HG03045 (cell line): ENCODE results near the gene KRTAP4-9.
"Not testable (repeated sequence)": the region's sequence is repeated elsewhere in the genome, so short reads cannot be mapped to it uniquely, and the experiment has no call there.

Experiments used
- ATAC-seq: cut with Tn5 transposase; IDR thresholded peaks from one replicate; pipeline ENCODE4 v1.9.1; 2021; ENCODE audit warnings: mild to moderate bottlenecking, moderate library complexity; ENCODE audit not compliant: unreplicated experiment

KRTAP4-9 gene

DNA sequence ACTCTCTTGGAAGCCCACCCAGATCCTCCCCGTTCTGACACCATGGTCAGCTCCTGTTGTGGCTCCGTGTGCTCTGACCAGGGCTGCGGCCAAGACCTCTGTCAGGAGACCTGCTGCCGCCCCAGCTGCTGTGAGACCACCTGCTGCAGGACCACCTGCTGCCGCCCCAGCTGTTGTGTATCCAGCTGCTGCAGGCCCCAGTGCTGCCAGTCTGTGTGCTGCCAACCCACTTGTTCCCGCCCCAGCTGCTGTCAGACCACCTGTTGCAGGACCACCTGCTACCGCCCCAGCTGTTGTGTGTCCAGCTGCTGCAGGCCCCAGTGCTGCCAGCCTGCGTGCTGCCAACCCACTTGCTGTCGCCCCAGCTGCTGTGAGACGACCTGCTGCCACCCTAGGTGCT is at the start of gene KRTAP4-9:
Gene KRTAP4-9 (plus strand): TSS at position 43 of the 400 bp plus-strand sequence. CDS start 0 bp downstream, at position 43.
- not testable (repeated sequence) for ATAC-seq

DNA sequence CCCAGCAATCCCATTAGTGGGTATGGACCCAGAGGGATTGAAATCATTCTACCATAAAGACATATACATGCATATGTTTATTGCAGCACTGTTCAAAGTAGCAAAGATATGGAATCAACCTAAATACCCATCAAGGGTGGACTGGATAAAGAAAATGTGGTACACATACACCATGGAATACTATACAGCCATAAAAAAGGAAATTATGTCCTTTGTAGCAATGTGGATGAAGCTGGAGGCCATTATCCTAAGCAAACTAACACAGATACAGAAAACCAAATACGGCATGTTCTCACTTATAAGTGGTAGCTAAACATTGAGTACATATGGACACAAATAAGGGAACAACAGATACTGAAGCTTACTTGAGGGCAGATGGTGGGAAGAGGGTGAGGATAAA is 47.6 kb upstream of the KRTAP4-9 start:
- ATAC-seq = no peak

DNA sequence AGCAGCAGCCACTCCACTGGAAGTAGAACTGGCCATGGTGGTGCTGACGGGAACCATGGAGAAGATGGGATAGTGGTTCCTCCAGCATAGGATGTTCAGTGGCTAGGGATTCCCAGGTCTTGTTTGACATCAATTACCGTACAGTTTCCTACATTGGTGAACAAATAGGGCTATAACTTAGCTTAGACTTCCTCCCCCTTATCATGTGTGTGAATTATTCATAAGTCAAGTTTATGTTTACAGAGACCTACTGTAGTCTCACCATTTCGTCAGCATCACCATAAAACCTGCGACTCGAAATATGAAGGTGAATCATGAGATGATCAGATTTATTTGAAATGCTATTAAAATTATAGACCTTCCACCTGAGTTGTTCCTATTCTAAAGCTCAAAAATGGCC is 46.4 kb upstream of the KRTAP4-9 start:
- no peak for ATAC-seq

DNA sequence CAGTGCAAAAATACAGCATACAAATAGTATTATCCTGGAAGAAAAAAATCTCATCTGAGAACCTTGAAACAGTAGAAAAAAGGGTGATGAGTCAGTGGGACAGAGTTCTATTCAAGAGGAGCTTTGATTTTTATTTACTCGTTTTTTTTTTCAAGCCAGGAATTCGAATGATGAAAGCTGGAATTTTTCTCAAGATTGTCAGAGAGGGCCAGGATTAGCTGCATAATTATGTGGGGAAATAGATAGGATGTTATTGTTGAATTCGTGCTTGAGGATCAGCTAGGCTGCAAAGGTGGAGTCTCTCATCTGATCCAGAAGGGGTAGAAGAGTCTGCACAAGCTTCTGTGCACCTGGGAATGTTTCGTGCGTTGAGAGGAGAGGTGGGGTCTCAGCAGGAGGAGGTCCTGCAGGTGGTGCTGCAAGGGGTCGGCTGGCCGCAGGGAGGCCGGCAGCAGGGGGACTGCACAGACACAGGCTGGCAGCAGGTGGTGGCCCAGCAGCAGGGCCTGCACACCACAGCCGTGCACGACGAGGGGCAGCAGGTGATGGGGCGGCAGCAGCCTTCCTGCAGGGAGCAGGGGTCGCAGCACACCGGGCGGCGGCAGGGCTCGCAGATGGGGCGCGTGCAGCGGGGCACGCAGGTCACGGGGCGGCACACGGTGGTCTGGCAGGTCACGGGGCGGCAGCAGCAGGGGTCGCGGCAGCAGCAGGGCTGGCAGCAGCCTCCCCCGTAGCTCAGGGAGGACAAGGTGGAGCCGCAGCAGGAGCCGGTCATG is 45.7 kb upstream of the KRTAP4-9 start:
- ATAC-seq = not testable (repeated sequence)

DNA sequence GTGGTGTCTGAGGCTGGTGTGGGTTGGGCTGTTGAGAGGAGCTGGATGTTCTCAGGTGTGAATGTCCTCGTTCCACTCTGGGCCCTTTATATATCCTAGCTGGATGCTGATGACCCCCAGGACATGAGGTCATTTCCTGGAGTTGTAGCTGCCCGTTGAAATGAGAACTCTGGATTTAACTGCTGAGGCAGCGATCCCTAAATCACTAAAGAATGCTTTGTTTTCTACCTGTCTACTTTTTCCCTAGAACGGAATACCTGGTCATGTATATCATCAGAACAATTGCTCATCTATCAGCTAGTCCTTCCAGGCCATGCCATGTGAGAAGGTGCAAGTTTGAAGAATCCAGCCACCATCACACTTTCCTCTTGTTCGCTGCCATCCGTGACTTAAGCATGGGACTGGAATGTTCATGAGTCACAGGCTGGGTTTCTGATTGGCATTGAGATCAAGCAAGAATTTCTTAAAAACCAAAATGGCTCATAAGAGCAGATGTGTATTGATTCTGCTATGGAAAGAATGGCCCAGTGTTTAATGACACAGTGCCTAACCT is 45.1 kb upstream of the KRTAP4-9 start, which contains the start of gene KRTAP2-3:
Gene KRTAP2-3 (minus strand): TSS at position 63 of the 553 bp plus-strand sequence. CDS start 64 bp downstream, outside the sequence.
- ATAC-seq = no peak

DNA sequence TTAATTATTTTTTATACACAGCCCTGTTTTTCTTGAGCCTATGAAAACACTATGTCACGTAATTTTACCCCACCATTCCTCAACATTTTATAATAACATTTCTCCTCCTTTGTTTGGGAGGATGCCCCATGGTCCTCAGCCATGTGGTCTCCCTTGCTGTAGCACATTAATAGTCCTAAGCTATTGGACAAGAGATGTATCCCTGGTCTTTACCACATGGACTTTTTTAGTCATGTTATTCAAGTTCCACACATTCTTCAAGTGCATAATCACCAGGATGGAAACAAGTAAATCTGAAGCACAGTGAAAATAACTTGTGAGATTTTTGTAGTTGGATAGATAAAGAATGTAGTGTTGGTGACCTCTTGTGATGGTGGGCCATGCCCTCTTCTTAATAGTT is 43.2 kb upstream of the KRTAP4-9 start:
- ATAC-seq = no peak

DNA sequence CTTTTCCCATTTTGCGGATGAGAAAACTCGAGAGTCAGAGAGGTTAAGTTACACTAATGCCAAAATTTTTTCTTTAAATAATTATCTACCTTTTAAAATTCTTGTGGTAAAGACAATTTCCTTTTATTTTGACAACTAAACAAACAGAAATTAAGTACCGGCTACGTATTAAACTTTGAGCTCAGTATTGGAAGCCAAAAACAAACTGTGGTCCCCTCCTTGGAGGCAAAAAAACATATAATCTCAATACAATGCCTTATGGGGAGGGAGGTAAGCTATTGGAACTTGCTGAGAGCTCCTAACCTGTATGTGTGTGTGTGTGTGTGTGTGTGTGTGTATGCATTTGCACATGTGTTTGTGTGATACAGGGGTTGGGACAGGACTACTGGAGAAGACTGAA is 41.7 kb upstream of the KRTAP4-9 start:
- no peak for ATAC-seq

DNA sequence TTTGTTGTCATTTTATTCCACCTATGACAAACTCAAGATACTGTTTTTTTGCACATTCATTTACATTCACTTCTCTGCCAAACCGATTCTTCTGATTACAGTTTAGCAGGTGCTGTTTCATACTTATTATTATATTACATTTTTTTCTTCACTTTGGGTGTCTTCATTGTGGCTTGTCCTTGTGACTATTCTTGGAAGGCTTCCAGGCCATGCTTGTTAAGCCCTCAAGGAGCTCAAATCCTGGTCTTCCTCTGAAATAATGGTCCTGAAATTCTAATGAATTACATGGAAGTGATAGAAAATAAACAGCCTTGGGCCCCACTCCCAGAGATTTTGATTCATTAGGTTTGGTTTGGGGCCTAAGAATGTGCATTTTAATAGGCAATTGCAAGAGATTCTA is 40.9 kb upstream of the KRTAP4-9 start:
- ATAC-seq = no peak

DNA sequence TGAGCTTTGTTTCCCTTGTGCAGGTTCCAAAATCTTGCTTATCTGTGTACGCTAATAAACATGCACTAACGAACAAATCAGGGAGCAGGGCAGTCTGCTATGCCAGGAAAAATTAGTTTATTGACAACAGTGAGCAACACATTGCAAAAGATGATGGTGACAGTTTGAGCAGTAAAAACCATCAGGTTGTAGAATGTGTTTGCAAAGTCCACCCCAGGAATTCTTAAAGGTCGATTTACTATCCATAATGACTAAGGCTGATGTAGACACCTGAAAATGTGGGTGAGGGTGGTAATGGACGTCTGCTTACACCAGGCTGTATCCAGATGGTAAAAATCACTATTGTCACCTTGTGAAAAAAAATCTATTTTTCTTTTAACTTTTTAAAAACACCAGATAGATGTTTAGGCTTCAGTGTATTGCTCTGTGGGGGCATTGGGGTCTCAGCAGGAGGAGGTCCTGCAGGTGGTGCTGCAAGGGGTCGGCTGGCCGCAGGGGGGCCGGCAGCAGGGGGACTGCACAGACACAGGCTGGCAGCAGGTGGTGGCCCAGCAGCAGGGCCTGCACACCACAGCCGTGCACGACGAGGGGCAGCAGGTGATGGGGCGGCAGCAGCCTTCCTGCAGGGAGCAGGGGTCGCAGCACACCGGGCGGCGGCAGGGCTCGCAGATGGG is 40.0 kb upstream of the KRTAP4-9 start:
- ATAC-seq = not testable (repeated sequence)

DNA sequence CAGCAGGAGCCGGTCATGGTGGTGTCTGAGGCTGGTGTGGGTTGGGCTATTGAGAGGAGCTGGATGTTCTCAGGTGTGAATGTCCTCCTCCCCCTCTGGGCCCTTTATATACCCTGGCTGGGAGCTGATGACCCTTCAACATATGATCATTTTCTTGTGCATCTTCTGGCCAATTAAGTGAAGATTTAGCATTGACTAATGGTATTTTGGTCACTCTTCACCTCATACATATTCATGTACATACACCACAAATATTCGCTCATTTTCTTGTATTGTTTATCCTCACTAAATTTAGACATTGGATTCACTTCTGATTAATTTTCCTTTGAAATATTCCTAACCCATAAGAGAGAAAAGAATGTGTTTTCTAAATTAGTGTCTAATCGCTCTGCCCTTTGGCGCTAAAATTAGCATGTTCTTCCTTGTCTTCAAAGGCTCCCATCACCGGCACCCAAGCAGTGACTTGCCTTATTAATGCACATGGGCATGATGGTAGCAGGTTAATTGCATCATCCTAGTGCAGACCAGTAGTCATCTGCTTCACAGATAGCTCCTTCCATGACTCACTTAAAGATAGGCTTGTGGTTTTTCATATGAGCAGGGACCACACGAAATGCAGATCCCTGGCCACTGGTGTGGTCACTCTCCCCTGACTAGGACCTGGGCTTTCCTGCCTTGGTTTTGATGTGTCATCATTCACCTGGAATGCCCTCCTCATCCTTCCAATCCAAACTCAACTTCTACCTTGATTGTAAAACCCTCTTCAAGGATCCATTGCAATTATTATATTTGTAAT is 39.2 kb upstream of the KRTAP4-9 start, which contains the start of gene KRTAP2-4:
Gene KRTAP2-4 (minus strand): TSS at position 51 of the 796 bp plus-strand sequence. CDS start 34 bp downstream, at position 17.
- no peak for ATAC-seq

DNA sequence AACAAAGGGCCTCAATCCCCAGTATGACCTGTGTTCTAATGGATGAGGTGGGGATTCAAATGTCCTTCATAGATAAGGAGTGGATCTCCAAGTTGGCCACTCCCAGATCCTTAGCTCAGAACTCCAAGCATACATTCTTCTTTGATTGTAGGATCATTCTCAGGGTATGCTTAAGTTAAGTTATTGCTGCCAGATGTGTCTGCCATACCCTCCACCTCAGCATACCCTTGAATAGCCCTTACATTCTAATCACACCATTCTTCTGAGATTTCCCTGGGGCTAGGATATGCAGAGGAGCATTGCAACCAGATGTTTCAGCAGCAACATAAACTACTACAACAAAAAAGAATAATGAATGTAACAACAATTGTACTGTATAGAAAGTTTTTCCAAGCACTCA is 37.9 kb upstream of the KRTAP4-9 start:
- ATAC-seq = no peak

DNA sequence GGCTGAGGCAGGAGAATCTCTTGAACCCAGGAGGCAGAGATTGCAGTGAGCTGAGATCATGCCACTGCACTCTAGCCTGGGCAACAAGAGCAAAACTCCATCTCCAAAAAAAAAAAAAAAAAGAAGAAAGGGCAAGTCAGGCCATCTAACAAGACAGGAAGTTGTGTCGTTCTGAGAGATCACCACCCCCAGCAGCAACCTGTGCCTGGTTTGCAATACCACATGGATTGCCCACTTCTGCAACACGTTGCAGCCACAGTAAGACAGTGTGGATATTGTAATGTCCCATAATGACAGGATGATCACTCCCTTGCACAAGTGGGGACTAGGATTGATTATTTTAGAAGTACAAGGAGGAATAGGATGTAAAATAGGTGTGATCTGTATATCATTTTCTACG is 36.2 kb upstream of the KRTAP4-9 start:
- ATAC-seq = no peak

DNA sequence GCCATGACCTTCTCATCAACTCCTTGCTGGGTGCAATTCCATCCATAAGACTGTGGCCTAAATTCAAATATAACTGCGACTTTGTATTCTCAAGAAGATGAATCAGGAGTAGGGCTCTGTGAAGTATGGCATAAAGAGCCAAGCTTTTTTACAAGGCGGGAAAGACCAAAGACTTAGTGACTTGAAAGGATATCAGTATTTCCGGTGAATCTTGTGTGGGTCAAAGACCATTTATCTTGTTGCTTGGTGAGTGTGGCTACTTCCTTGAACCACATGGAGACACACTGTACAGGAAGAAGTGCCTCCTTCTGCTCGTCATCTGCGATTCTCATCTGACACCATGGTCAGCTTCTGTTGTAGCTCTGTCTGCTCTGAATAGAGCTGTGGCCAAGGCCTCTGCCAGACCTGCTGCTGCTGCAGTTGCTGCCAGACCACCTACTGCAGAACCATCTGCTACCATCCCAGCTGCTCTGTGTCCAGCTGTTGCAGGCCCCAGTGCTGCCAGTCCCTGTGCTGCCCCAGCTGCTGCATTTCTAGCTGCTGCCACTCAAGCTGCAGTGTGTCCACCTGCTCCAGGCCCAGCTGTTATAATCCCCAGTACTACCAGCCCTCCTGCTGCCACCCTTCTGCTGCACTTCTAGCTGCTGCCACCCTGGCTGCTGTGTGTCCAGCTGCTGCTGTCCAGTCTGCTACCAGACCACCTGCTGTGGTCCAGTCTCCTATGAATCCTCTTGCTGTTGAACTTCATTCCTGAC is 33.4 kb upstream of the KRTAP4-9 start:
- ATAC-seq = no peak

DNA sequence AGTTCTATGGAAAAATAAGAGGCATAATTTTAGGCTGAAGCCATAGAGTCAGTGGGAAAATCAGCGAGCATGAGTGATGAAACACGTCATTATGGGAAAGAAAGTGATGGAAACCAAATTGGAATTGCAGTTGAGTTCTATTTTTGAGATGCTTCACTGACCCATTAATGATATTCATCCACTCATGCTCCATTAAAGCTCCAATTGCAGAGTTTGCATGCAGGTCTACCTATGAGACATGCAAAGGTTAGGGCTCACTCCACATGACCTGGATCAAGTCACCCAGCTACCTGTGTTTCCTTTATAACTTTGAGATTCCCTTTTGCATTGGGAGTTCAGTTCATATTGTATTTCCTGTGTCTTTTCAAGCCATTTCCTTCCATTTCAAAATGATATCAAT is 31.5 kb upstream of the KRTAP4-9 start:
- ATAC-seq = no peak

DNA sequence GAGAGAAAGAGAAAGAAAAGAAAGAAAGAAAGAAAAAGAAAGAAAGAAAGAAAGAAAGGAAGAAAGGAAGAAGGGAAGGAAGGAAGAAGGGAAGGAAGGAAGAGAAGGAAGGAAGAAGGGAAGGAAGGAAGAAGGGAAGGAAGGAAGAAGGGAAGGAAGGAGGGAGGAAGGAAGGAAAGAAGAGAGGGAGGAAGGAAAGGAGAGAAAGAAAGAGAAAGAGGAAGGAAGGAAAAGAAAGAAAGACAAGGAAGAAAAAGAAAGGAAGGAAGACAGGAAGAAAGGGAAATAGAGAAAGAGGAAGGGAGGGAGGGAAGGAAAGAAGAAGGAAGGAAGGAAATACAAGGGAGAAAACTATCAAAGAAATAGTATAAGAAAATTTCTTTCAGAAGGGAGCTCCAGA is 28.4 kb upstream of the KRTAP4-9 start:
- ATAC-seq = no peak

DNA sequence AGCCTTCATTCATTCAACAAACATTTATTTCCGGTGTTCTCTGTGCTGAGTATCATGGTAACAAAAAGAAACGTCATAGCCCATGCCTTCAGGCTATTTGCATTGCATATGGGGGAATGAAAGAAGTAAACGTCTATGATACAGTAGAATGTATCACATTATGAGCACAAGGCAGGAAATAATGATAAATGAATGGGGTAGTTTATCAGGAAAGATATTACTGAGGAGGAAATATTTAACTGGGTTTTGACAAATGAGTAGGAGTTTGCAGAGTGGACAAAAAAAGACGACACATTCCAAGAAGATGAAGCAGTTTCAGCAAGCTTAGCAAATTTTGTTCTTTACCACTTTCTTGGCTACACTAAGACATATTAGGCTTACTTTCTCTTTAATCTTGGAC is 22.6 kb upstream of the KRTAP4-9 start:
- no peak for ATAC-seq

DNA sequence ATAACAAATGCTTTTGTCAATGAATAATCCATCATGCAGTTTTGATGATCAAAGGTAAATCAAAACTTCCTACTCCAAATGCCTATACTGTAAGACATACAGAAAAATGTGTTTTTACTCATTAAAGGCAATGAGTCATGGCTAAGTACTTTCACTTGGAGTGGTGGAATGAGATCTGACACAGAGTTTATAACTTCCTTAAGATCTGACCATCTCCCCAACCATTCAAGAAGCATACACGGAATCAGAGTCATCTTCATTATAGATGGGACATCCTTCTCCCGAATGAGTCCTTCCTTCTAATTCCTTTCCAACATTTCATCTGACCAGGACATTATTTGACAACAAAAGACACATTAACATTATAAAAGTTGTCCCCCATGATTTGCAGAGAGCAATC is 21.8 kb upstream of the KRTAP4-9 start:
- not testable (repeated sequence) for ATAC-seq

DNA sequence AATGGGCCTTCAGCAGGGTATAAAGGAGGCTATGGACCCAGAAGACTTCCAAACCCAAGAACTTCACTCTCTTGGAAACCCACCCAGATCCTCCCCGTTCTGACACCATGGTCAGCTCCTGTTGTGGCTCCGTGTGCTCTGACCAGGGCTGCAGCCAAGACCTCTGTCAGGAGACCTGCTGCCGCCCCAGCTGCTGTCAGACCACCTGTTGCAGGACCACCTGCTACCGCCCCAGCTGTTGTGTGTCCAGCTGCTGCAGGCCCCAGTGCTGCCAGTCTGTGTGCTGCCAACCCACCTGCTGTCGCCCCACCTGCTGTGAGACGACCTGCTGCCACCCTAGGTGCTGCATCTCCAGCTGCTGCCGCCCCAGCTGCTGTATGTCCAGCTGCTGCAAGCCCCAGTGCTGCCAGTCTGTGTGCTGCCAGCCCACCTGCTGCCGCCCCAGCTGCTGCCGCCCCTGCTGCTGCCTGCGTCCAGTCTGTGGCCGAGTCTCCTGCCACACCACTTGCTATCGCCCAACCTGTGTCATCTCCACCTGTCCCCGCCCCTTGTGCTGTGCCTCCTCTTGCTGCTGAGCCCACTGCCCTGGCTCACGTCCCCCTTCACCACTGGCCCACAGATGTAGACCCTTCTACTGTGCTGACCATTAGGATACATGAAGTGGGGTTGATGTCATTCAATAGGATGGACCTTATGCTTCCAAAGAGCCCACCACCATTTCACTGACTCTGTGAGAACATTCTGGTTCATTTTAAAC is 20.9 kb upstream of the KRTAP4-9 start, which contains the start of gene KRTAP4-7:
Gene KRTAP4-7 (plus strand): TSS at position 51 of the 757 bp plus-strand sequence. CDS start 57 bp downstream, at position 108.
- not testable (repeated sequence) for ATAC-seq

DNA sequence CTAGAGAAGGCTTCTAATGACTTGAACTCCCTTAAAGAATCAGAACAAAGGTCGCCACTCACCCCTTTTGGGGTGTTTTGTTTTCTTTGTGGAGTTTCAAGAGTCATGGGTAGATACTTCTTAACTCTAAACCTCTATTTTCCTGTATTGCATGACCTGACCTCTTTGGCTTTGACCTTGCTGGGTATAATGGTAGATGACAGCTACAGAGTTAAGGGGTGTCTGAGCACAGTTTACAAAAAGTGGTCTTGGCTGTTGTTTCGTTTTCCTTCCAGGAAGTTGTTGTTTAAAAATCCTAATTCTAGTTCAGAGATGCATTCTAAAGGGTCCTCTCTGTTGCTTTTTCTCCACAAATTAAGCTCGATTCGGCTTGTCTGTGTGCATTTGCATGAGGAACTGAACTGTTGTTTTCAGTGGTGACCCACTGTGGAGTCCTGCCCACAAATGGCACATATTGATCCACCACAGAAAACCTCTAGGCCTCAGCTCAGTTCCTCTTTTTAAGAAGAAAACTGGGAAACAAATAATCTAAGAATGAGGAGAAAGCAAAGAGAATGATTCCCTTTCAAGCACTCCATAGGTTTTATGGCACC is 16.3 kb upstream of the KRTAP4-9 start:
- ATAC-seq = not testable (repeated sequence)
